NB4 (cell line): ENCODE measurements around the gene IRAG1.

Experiments
- DNase-seq: peaks from one replicate; pipeline ENCODE4 v3.0.0; 2010; ENCODE audit warnings: low read depth
- H3K4me3 ChIP-seq: one replicate; pipeline ENCODE4 v1.5.1; 2011; ENCODE audit warnings: mild to moderate bottlenecking, low read depth, low read length, moderate library complexity
- CTCF ChIP-seq: IDR thresholded peaks from one replicate; pipeline ENCODE4 v1.5.1; 2012; ENCODE audit warnings: low read depth, low read length
- MYC ChIP-seq: IDR thresholded peaks from 2 replicates; pipeline ENCODE4 v1.6.1; 2011; ENCODE audit warnings: low read depth, low read length
- POLR2A ChIP-seq: IDR thresholded peaks from 2 replicates; pipeline ENCODE4 v1.6.1; 2011; ENCODE audit warnings: mild to moderate bottlenecking; ENCODE audit not compliant: insufficient read length; ENCODE audit errors: extremely low read depth
- TF ChIP-seq, protein P1 (sequence below): IDR thresholded peaks from 2 replicates; pipeline ENCODE4 v1.6.1; 2011; ENCODE audit warnings: low read depth, low read length

Gene IRAG1

GRCh38 chr11:10663365-10663764 is 30.2 kb downstream of the IRAG1 start:
- no peak overlapping the region for H3K4me3 ChIP-seq
- no peak for DNase-seq
- TF ChIP-seq CTCF: no peak
- TF ChIP-seq MYC: no peak

DNA sequence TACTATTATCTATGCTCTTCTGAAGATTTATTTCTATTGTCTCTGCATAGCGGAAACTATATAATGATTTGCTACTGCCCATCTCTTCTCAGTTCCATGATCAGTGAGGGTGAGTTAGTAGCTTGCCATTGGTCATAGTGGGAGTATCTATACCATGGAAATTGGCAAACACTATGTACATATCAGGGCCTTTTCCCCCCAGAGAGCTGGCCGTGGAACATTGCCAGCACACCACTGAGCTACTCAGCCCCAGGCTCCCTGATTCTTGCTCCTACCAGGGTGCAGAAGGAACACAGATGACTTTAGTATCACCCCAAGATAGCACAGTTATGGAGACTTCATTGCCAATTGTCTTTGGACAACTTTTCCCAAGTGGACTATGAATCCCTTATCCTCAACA is 33.2 kb downstream of the IRAG1 start:
- DNase-seq: no peak
- no peak for TF ChIP-seq MYC
- TF ChIP-seq, protein P1, sequence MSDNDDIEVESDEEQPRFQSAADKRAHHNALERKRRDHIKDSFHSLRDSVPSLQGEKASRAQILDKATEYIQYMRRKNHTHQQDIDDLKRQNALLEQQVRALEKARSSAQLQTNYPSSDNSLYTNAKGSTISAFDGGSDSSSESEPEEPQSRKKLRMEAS: no peak
- no peak for TF ChIP-seq POLR2A
- no peak for TF ChIP-seq CTCF

GRCh38 chr11:10659339-10660216 is 34.0 kb downstream of the IRAG1 start:
- TF ChIP-seq POLR2A (no peak), MYC (no peak)
- peak; percentile 87 for DNase-seq
- H3K4me3 ChIP-seq: no peak overlapping the region

More for the DNA sequence above, 33.2 kb downstream of the IRAG1 start:
- no peak overlapping the region for H3K4me3 ChIP-seq

GRCh38 chr11:10658621-10659338 is 34.8 kb downstream of the IRAG1 start:
- H3K4me3 ChIP-seq: no peak overlapping the region
- DNase-seq: no peak
- TF ChIP-seq POLR2A (no peak), CTCF (no peak), MYC (no peak)
- TF ChIP-seq, protein P1: no peak

DNA sequence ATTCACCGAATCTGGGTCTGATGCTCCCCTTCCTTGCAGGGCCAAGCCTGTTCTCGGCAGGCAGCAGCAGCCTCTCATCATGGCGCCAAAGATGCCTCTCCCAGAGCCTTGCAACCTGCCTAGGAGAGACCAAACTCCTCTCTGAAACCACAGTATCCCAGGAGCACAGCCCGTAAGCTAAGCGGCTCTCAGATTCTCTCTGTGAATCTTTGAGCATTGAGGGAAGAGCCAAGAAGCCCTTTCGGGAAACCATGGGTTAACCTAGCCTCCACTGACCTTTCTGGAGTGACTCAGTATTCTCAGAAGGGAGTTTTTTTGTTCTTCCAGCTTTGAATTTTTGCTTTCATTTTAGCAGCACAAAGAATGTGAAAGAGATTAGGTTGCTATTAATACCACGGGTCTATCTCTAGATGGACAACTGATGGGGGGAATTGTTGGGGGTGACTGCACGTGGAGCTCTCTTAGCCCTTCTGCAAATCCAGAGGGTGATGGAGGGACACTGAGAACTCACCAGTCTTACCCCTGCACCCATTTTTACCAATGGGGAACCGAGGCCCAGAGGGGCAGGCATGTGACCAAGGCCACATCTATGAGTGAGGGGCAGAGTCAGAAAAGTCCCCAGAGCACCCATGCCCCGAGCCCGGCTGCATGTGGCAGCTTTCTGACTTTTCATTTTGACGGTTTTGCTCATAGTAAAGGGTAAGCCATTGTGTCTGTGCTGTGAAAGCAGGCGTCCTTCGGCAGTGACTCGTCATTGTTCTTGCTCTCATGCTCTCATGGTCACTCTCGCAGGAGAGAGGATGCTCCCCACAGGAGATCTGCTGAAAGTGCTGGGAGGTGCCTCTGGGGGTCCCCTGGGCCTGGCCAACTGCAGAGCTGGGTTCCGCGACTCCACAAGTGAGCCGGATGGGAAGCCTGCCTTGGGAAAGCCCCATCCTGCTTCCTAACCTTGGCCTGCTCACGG is 36.0 kb downstream of the IRAG1 start:
- DNase-seq: no peak
- H3K4me3 ChIP-seq: no peak overlapping the region

More for the DNA sequence above, 36.0 kb downstream of the IRAG1 start:
- TF ChIP-seq CTCF: no peak
- TF ChIP-seq MYC: no peak
- TF ChIP-seq POLR2A: no peak
- TF ChIP-seq, protein P1: no peak
